Measurements from ENCODE around the gene RHOXF2B. TPM values are rescaled to one million over a fixed set of nuclear protein-coding genes. Genes with fewer than 3 reads are reported as not detected.
"Not testable (repeated sequence)": the region's sequence is repeated elsewhere in the genome, so short reads cannot be mapped to it uniquely, and the experiment has no call there.

The RHOXF2B gene
- total RNA-seq (2013) = not detected
- polyA plus RNA-seq = under 1 TPM in 1 of 3 donors, not detected in 2; 0.05 TPM
- polyA minus RNA-seq = 0.28 TPM in 1 of 2 replicates, not detected in the other
- total RNA-seq = 0 reads per million in 11 experiments

GRCh38 chrX:120077590-120077989 is at the start of gene RHOXF2B:
Gene RHOXF2B (minus strand): TSS chrX:120077690. CDS start chrX:120077552, 138 bp downstream.
- H4K20me1 ChIP-seq (ENCODE audit: insufficient read depth, low read length); H3K27ac ChIP-seq (ENCODE audit: low read depth in 1 of 2, low read length in 2 of 2); H3K27me3 Mint-ChIP-seq (ENCODE audit: low read depth in 3 of 3); H3K4me3 Mint-ChIP-seq; H3K9ac ChIP-seq (ENCODE audit: insufficient read depth, low read length, poor library complexity, severe bottlenecking); H3K27ac Mint-ChIP-seq; H3K79me2 ChIP-seq (ENCODE audit: insufficient read depth, low read length); H3K4me1 Mint-ChIP-seq; H3K4me3 ChIP-seq (replicated peaks in 1 of 3; ENCODE audit: low read depth in 2 of 3, low read length in 3 of 3); H3K36me3 Mint-ChIP-seq; intact Hi-C loops (cut with micrococcal nuclease); DNase-seq; H3K27me3 ChIP-seq (ENCODE audit: control insufficient read depth in 2 of 2, insufficient read depth in 2 of 2, low read length in 2 of 2); H3K36me3 ChIP-seq (replicated peaks in 1 of 2; ENCODE audit: control insufficient read depth in 1 of 2, insufficient read depth in 2 of 2, low read length in 2 of 2); H2AFZ ChIP-seq (ENCODE audit: insufficient read depth, low read depth, low read length, poor library complexity, severe bottlenecking); H3K4me2 ChIP-seq (replicated peaks; ENCODE audit: extremely low read depth, low read length, poor library complexity, severe bottlenecking); H3K4me1 ChIP-seq (ENCODE audit: control insufficient read depth in 1 of 2, insufficient read depth in 2 of 2, low read length in 2 of 2); H3K9me3 ChIP-seq (replicated peaks in 1 of 2; ENCODE audit: control insufficient read depth in 1 of 2, insufficient read depth in 1 of 2, low read length in 2 of 2); H3K9me3 Mint-ChIP-seq: not testable (repeated sequence)
- no CpG with 5 or more reads among the region's 15 CpGs for WGBS (ENCODE audit: insufficient coverage)

GRCh38 chrX:120125444-120125843 is 48.0 kb upstream of the RHOXF2B start:
- H3K4me1 ChIP-seq (ENCODE audit: control insufficient read depth in 1 of 2, insufficient read depth in 2 of 2, low read length in 2 of 2) = no peaks in the 10 kb centered on the region
- H3K79me2 ChIP-seq (ENCODE audit: insufficient read depth, low read length) = no peaks in the 10 kb centered on the region
- no peaks in the 10 kb centered on the region for H4K20me1 ChIP-seq (ENCODE audit: insufficient read depth, low read length)
- peak overlapping the region; percentile 38 for H3K4me2 ChIP-seq (replicated peaks; ENCODE audit: extremely low read depth, low read length, poor library complexity, severe bottlenecking)
- DNase-seq = no peak
- peak overlapping the region; percentile 50 for H2AFZ ChIP-seq (ENCODE audit: insufficient read depth, low read depth, low read length, poor library complexity, severe bottlenecking)
- Mint-ChIP-seq H3K4me3 (peak overlapping the region; percentile 39 to 71), H3K36me3 (no peaks in the 10 kb centered on the region), H3K9me3 (peaks cover 0 to 5% (median 2%) of the 10 kb centered on the region in 7 donors), H3K27me3 (ENCODE audit: low read depth in 3 of 3) (peaks cover 0 to 7% (median 0%) of the 10 kb centered on the region in 3 donors), H3K4me1 (peaks cover 10% of the 10 kb centered on the region), H3K27ac (peak overlapping the region in 3 of 7 donors; percentile 42 to 52 (median 45))
- H3K27me3 ChIP-seq (ENCODE audit: control insufficient read depth in 2 of 2, insufficient read depth in 2 of 2, low read length in 2 of 2) = no peaks in the 10 kb centered on the region
- H3K9ac ChIP-seq (ENCODE audit: insufficient read depth, low read length, poor library complexity, severe bottlenecking) = no peak overlapping the region
- peak overlapping the region in 1 of 3 experiments; percentile 50 for H3K4me3 ChIP-seq (replicated peaks in 1 of 3; ENCODE audit: low read depth in 2 of 3, low read length in 3 of 3)
- no peaks in the 10 kb centered on the region for H3K36me3 ChIP-seq (replicated peaks in 1 of 2; ENCODE audit: control insufficient read depth in 1 of 2, insufficient read depth in 2 of 2, low read length in 2 of 2)
- intact Hi-C loops (cut with micrococcal nuclease) = no loop called here
- peak overlapping the region in 1 of 2 donors; percentile 33 for H3K27ac ChIP-seq (ENCODE audit: low read depth in 1 of 2, low read length in 2 of 2)
- WGBS (ENCODE audit: insufficient coverage) = no CpG with 5 or more reads among the region's 3 CpGs
- TF ChIP-seq CTCF (IDR thresholded peaks at IDR 0.05) = no peak
- no peaks in the 10 kb centered on the region for H3K9me3 ChIP-seq (replicated peaks in 1 of 2; ENCODE audit: control insufficient read depth in 1 of 2, insufficient read depth in 1 of 2, low read length in 2 of 2)
